ENCODE results near the gene STK33. TPM values are rescaled to one million over a fixed set of nuclear protein-coding genes. Genes with fewer than 3 reads are reported as not detected.

The STK33 gene
- polyA plus RNA-seq, 1 of the 3 experiments (the other 2 are of a cell fraction): 12.3 TPM

DNA sequence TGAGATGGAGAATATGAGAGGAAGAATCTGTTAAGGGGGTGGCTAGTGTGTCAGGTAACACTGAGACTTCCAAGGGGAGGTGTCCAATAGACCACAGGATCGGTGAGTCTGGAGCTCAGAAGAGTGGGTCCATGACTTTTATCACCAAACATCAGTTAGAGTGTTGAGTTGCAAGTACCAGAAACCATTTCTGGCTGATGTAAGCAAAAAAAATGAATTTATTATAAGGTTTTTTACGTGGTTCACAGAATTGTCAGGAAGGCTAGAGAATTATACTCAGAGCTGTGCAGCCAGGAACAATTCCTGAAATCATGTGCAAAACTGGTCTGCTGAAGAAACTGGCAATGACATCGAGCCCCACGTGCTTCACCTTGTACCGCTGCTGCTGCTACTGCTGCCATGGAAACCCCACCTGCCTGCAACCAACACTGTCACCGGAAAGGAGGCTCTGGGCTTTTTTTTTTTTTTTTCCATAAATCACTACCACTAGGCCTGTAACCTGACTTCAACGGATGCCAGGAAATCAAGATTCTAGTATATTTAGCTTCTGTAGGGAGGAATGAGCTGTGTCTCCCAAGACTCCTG is 16.6 kb upstream of the STK33 start (continued):
- TF ChIP-seq, protein P1, sequence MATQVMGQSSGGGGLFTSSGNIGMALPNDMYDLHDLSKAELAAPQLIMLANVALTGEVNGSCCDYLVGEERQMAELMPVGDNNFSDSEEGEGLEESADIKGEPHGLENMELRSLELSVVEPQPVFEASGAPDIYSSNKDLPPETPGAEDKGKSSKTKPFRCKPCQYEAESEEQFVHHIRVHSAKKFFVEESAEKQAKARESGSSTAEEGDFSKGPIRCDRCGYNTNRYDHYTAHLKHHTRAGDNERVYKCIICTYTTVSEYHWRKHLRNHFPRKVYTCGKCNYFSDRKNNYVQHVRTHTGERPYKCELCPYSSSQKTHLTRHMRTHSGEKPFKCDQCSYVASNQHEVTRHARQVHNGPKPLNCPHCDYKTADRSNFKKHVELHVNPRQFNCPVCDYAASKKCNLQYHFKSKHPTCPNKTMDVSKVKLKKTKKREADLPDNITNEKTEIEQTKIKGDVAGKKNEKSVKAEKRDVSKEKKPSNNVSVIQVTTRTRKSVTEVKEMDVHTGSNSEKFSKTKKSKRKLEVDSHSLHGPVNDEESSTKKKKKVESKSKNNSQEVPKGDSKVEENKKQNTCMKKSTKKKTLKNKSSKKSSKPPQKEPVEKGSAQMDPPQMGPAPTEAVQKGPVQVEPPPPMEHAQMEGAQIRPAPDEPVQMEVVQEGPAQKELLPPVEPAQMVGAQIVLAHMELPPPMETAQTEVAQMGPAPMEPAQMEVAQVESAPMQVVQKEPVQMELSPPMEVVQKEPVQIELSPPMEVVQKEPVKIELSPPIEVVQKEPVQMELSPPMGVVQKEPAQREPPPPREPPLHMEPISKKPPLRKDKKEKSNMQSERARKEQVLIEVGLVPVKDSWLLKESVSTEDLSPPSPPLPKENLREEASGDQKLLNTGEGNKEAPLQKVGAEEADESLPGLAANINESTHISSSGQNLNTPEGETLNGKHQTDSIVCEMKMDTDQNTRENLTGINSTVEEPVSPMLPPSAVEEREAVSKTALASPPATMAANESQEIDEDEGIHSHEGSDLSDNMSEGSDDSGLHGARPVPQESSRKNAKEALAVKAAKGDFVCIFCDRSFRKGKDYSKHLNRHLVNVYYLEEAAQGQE (IDR thresholded peaks at IDR 0.05; ENCODE audit: low read depth, low read length): no peak
- no peak for TF ChIP-seq EZH2phosphoT487 (IDR thresholded peaks at IDR 0.05; ENCODE audit: borderline replicate concordance, low read depth)
- TF ChIP-seq EP300 (IDR thresholded peaks at IDR 0.05; ENCODE audit: borderline replicate concordance in 1 of 2, low read depth in 1 of 2, low read length in 1 of 2): no peak
- TF ChIP-seq RAD21 (IDR thresholded peaks at IDR 0.05; ENCODE audit: low read length): no peak

DNA sequence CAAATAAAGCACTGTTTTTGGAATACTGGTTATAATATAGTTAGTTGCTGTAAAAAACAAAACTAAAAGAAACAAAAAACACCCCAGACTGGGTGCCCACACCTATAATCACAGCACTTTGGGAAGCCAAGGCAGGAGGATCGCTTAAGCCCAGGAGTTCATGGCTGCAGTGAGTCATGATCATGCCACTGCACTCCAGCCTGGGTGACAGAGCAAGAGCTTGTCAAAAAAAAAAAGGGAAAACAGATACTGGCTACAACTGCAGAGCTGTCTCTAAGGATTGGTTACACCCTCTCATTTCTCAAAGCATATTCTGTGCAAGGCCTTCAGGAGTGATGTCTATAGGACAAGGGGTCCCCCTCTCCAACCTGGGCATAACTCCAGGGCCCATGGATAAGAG is 14.6 kb upstream of the STK33 start:
- Histone ChIP-seq H3K9me2 (no peaks in the 10 kb centered on the region), H3K9ac (no peak overlapping the region), H3K9me3 (no peaks in the 10 kb centered on the region), H3K4me3 (ENCODE audit: low read depth in 2 of 2, low read length in 1 of 2) (no peak overlapping the region), H3K4me2 (no peak overlapping the region), H4K20me1 (ENCODE audit: insufficient read depth) (no peaks in the 10 kb centered on the region), H3K79me2 (ENCODE audit: insufficient read depth) (no peaks in the 10 kb centered on the region), H3F3A (replicated peaks; ENCODE audit: insufficient read depth) (peaks cover 11% of the 10 kb centered on the region), H3K4me1 (ENCODE audit: control insufficient read depth in 1 of 2, insufficient read depth in 2 of 2, low read depth in 1 of 2, low read length in 1 of 2) (0 out of 4 replicates have a peak, but pooled peaks cover 0 to 6% of the 10 kb centered on the region in 2 experiments), H2AFZ (ENCODE audit: low read depth) (no peak overlapping the region), H3K27ac (ENCODE audit: low read depth in 2 of 2, low read length in 1 of 2) (no peak overlapping the region), H3K27me3 (ENCODE audit: insufficient read depth) (no peaks in the 10 kb centered on the region), H3K36me3 (replicated peaks in 1 of 2; ENCODE audit: control insufficient read depth in 1 of 2, insufficient read depth in 2 of 2, low read length in 1 of 2) (no peaks in the 10 kb centered on the region)
- ChIA-PET POLR2A (no interaction called here), CTCF (no interaction called here)
- no peak for DNase-seq
- TF ChIP-seq, protein P2, sequence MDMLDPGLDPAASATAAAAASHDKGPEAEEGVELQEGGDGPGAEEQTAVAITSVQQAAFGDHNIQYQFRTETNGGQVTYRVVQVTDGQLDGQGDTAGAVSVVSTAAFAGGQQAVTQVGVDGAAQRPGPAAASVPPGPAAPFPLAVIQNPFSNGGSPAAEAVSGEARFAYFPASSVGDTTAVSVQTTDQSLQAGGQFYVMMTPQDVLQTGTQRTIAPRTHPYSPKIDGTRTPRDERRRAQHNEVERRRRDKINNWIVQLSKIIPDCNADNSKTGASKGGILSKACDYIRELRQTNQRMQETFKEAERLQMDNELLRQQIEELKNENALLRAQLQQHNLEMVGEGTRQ (IDR thresholded peaks at IDR 0.05; ENCODE audit: borderline replicate concordance, low read depth, low read length): no peak
- TF ChIP-seq SIN3A (IDR thresholded peaks at IDR 0.05; ENCODE audit: borderline replicate concordance, low read depth, low read length): 0 out of 2 replicates have a peak, but pooled peaks have one; percentile 28
- 35% methylated on average over 1 of the region's 1 CpG for WGBS (ENCODE audit: low lambda C conversion rate)

DNA sequence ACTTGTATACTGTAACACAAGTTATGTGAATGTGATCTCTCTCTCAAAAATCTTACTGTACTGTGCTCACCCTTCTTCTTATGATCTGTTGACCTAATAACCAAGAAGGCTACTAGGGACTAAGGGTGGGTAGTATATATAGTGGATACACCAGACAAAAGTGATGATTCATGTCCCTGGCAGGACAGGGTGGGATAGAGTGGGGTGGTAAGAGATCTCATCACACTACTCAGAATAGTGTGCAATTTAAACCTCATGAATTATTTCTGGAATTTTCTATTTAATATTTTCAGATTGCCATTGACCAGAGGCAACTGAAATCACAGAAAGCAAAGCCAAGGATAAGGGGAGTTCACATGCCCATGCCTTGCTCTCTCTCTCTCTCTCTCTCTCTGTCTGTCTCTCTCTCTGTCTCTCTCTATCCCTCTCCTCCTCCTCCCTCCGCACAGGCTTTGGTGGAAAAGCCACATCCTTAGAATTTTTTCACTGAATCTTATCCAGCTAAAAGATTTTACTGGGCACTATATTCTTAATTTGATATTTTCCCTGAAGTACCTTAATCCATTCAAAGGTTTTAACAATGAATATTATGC is 12.0 kb upstream of the STK33 start:
- Histone ChIP-seq H3F3A (replicated peaks; ENCODE audit: insufficient read depth) (peaks cover 17% of the 10 kb centered on the region), H2AFZ (ENCODE audit: low read depth) (no peak overlapping the region), H3K4me3 (ENCODE audit: low read depth in 2 of 2, low read length in 1 of 2) (no peak overlapping the region), H3K4me2 (no peak overlapping the region), H4K20me1 (ENCODE audit: insufficient read depth) (no peaks in the 10 kb centered on the region), H3K27ac (ENCODE audit: low read depth in 2 of 2, low read length in 1 of 2) (no peak overlapping the region), H3K9me3 (no peaks in the 10 kb centered on the region), H3K36me3 (replicated peaks in 1 of 2; ENCODE audit: control insufficient read depth in 1 of 2, insufficient read depth in 2 of 2, low read length in 1 of 2) (no peaks in the 10 kb centered on the region), H3K9ac (no peak overlapping the region), H3K27me3 (ENCODE audit: insufficient read depth) (no peaks in the 10 kb centered on the region), H3K9me2 (no peaks in the 10 kb centered on the region), H3K79me2 (ENCODE audit: insufficient read depth) (no peaks in the 10 kb centered on the region), H3K4me1 (ENCODE audit: control insufficient read depth in 1 of 2, insufficient read depth in 2 of 2, low read depth in 1 of 2, low read length in 1 of 2) (0 out of 4 replicates have a peak, but pooled peaks cover 0 to 6% of the 10 kb centered on the region in 2 experiments)
- ChIA-PET POLR2A (no interaction called here), CTCF (no interaction called here)
- DNase-seq: no peak
- WGBS (ENCODE audit: low lambda C conversion rate): 97% methylated on average over 1 of the region's 1 CpG
- TF ChIP-seq CHD2 (IDR thresholded peaks at IDR 0.05; ENCODE audit: low read length, partially characterized antibody): no peak
- no peak for TF ChIP-seq POLR2AphosphoS5 (IDR thresholded peaks at IDR 0.05; ENCODE audit: low read depth, low read length)
- TF ChIP-seq, protein P3, sequence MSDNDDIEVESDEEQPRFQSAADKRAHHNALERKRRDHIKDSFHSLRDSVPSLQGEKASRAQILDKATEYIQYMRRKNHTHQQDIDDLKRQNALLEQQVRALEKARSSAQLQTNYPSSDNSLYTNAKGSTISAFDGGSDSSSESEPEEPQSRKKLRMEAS (IDR thresholded peaks at IDR 0.05; ENCODE audit: low read depth): no peak
- TF ChIP-seq, protein P1 (IDR thresholded peaks at IDR 0.05; ENCODE audit: low read depth, low read length): no peak
- TF ChIP-seq TCF12 (IDR thresholded peaks at IDR 0.05): no peak
- TF ChIP-seq SMC3 (IDR thresholded peaks at IDR 0.05; ENCODE audit: low read depth, low read length): no peak
- TF ChIP-seq, protein P4, sequence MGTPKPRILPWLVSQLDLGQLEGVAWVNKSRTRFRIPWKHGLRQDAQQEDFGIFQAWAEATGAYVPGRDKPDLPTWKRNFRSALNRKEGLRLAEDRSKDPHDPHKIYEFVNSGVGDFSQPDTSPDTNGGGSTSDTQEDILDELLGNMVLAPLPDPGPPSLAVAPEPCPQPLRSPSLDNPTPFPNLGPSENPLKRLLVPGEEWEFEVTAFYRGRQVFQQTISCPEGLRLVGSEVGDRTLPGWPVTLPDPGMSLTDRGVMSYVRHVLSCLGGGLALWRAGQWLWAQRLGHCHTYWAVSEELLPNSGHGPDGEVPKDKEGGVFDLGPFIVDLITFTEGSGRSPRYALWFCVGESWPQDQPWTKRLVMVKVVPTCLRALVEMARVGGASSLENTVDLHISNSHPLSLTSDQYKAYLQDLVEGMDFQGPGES (IDR thresholded peaks at IDR 0.05; ENCODE audit: low read depth, low read length): no peak
- no peak for TF ChIP-seq TAF1 (IDR thresholded peaks at IDR 0.05; ENCODE audit: borderline replicate concordance, low read depth, low read length)
- TF ChIP-seq TEAD4 (IDR thresholded peaks at IDR 0.05; ENCODE audit: borderline replicate concordance, insufficient read depth): no peak
